ENCODE measurements around the gene CRTC1. TPM values are rescaled to one million over a fixed set of nuclear protein-coding genes. Genes with fewer than 3 reads are reported as not detected.

The CRTC1 gene
- total and polyA plus RNA-seq, 4 donors: 1.5 to 3.5 (median 1.9) TPM

DNA sequence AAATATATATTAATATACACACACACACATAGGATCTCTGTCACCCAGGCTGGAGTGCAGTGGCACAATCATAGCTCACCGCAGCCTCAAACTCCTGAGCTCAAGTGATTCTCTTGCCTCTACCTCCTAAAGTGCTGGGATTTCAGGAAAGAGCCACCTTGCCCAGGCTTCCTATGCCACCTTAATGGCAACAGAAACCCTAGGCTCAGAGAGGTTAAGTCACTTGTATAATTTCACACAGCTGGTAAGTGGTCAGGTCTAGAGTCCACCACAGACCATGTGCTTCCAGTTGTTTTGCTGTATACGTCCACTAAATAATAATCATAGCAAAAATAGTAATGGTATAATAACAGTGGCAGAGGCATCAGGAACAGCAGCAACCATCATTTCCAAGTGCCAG, 147.0 kb downstream of the CRTC1 start:
- H3K4me1 ChIP-seq (ENCODE audit: control insufficient read depth in 4 of 4, insufficient read depth in 4 of 4, low read length in 3 of 4): peaks cover 12 to 32% (median 19%) of the 10 kb centered on the region in 4 donors
- H3K9me3 ChIP-seq (ENCODE audit: control insufficient read depth in 4 of 4, low read length in 3 of 4): no peaks in the 10 kb centered on the region
- no peak overlapping the region for H3K4me3 ChIP-seq (ENCODE audit: low read depth in 1 of 3, low read length in 3 of 3)
- H3K9ac ChIP-seq (ENCODE audit: low read depth in 1 of 2, low read length in 2 of 2): no peak overlapping the region
- no peak for DNase-seq (ENCODE audit: low spot score)
- no peak overlapping the region for H3K27ac ChIP-seq (ENCODE audit: low read depth in 1 of 2, low read length in 2 of 2)
- no peak for TF ChIP-seq ZBTB33 (IDR thresholded peaks at IDR 0.05)
- TF ChIP-seq, protein P1, sequence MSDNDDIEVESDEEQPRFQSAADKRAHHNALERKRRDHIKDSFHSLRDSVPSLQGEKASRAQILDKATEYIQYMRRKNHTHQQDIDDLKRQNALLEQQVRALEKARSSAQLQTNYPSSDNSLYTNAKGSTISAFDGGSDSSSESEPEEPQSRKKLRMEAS (IDR thresholded peaks at IDR 0.05): no peak
- TF ChIP-seq YY1 (IDR thresholded peaks at IDR 0.05): no peak
- TF ChIP-seq RAD21 (IDR thresholded peaks at IDR 0.05): no peak
- no peak for TF ChIP-seq HNF4G (IDR thresholded peaks at IDR 0.05)
- TF ChIP-seq FOXA1 (IDR thresholded peaks at IDR 0.05): no peak
- TF ChIP-seq FOXA2 (IDR thresholded peaks at IDR 0.05): no peak
- TF ChIP-seq EGR1 (IDR thresholded peaks at IDR 0.05; ENCODE audit: low read depth in 2 of 2): no peak
- TF ChIP-seq, protein P2, sequence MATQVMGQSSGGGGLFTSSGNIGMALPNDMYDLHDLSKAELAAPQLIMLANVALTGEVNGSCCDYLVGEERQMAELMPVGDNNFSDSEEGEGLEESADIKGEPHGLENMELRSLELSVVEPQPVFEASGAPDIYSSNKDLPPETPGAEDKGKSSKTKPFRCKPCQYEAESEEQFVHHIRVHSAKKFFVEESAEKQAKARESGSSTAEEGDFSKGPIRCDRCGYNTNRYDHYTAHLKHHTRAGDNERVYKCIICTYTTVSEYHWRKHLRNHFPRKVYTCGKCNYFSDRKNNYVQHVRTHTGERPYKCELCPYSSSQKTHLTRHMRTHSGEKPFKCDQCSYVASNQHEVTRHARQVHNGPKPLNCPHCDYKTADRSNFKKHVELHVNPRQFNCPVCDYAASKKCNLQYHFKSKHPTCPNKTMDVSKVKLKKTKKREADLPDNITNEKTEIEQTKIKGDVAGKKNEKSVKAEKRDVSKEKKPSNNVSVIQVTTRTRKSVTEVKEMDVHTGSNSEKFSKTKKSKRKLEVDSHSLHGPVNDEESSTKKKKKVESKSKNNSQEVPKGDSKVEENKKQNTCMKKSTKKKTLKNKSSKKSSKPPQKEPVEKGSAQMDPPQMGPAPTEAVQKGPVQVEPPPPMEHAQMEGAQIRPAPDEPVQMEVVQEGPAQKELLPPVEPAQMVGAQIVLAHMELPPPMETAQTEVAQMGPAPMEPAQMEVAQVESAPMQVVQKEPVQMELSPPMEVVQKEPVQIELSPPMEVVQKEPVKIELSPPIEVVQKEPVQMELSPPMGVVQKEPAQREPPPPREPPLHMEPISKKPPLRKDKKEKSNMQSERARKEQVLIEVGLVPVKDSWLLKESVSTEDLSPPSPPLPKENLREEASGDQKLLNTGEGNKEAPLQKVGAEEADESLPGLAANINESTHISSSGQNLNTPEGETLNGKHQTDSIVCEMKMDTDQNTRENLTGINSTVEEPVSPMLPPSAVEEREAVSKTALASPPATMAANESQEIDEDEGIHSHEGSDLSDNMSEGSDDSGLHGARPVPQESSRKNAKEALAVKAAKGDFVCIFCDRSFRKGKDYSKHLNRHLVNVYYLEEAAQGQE (IDR thresholded peaks at IDR 0.05): no peak
- no peak for TF ChIP-seq HNF4A (conservative IDR thresholded peaks at IDR 0.05)
- TF ChIP-seq GABPA (IDR thresholded peaks at IDR 0.05 in 1 of 2, conservative IDR thresholded peaks at IDR 0.05 in 1 of 2): no peak
- no peak for TF ChIP-seq NR2F2 (IDR thresholded peaks at IDR 0.05)
- TF ChIP-seq JUND (IDR thresholded peaks at IDR 0.05): no peak
- no peak for TF ChIP-seq ATF3 (IDR thresholded peaks at IDR 0.05)
- WGBS: 90% methylated on average over 2 of the region's 2 CpGs
- H3K36me3 ChIP-seq (ENCODE audit: control insufficient read depth in 4 of 4, insufficient read depth in 3 of 4, low read depth in 1 of 4, low read length in 3 of 4): no peaks in the 10 kb centered on the region
- no peaks in the 10 kb centered on the region for H3K27me3 ChIP-seq (ENCODE audit: control insufficient read depth in 4 of 4, insufficient read depth in 4 of 4, low read length in 3 of 4)

DNA sequence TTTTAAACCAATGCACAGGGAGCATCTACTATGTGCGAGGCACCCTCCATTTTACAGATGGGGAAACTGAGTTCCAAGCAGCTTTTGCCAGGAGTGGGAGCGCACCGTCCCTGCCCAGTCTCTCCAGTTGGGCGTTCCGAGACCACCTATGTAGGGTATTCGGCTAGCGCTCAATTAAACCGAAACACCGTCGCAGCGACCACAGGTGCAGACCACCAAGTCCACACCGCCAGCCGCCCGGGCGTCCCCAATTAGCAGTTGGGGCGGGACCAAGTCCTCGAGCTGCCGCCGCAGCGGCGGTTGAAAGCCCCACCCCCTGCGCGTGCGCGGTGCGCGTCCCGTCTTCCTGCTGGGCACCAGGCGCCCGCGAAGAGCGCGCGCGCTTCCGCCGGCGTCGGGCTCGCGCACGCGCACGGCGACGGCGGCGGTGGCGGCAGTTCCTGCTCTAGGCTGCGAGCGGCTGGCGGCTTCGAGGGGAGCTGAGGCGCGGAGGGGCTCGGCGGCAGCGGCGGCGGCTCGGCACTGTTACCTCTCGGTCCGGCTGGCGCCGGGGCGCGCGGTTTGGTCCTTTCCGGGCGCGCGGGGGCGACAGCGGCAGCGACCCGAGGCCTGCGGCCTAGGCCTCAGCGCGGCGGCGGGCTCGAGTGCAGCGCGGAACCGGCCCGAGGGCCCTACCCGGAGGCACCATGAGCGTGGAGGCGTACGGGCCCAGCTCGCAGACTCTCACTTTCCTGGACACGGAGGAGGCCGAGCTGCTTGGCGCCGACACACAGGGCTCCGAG, 148.2 kb downstream of the CRTC1 start, which contains the start of gene UPF1:
UPF1 (plus strand) TSS at position 436 of the 782 bp plus-strand sequence; CDS start at position 687, 251 bp downstream.
- Histone ChIP-seq H3K36me3 (ENCODE audit: control insufficient read depth in 4 of 4, insufficient read depth in 3 of 4, low read depth in 1 of 4, low read length in 3 of 4) (no peaks in the 10 kb centered on the region), H3K4me1 (ENCODE audit: control insufficient read depth in 4 of 4, insufficient read depth in 4 of 4, low read length in 3 of 4) (peaks cover 12 to 38% (median 26%) of the 10 kb centered on the region in 4 donors)
- TF ChIP-seq RAD21 (IDR thresholded peaks at IDR 0.05) (no peak), YY1 (IDR thresholded peaks at IDR 0.05) (no peak), NR2F2 (IDR thresholded peaks at IDR 0.05) (no peak), HNF4G (IDR thresholded peaks at IDR 0.05) (no peak), FOXA2 (IDR thresholded peaks at IDR 0.05) (no peak), RXRA (IDR thresholded peaks at IDR 0.05) (no peak), TAF1 (conservative IDR thresholded peaks at IDR 0.05) (no peak), EGR1 (IDR thresholded peaks at IDR 0.05; ENCODE audit: low read depth in 2 of 2) (no peak), ZBTB33 (IDR thresholded peaks at IDR 0.05) (no peak), ATF3 (IDR thresholded peaks at IDR 0.05) (no peak), SP1 (IDR thresholded peaks at IDR 0.05) (no peak)
- TF ChIP-seq, protein P1 (IDR thresholded peaks at IDR 0.05): no peak
- TF ChIP-seq, protein P2 (IDR thresholded peaks at IDR 0.05): no peak

More for the DNA sequence above, 148.2 kb downstream of the CRTC1 start, which contains the start of gene UPF1:
- Histone ChIP-seq H3K27me3 (ENCODE audit: control insufficient read depth in 4 of 4, insufficient read depth in 4 of 4, low read length in 3 of 4) (no peaks in the 10 kb centered on the region), H3K9me3 (ENCODE audit: control insufficient read depth in 4 of 4, low read length in 3 of 4) (no peaks in the 10 kb centered on the region), H3K27ac (ENCODE audit: low read depth in 1 of 2, low read length in 2 of 2) (peak within 1 kb of the TSS; percentile 84 to 90), H3K4me3 (ENCODE audit: low read depth in 1 of 3, low read length in 3 of 3) (peak within 1 kb of the TSS; percentile 91 to 97 (median 91)), H3K9ac (ENCODE audit: low read depth in 1 of 2, low read length in 2 of 2) (peak within 1 kb of the TSS; percentile 63 to 97)
- DNase-seq (ENCODE audit: low spot score): peak; percentile 97
- under 1% methylated on average over 96 of the region's 96 CpGs for WGBS

Data from liver (tissue), 9 donors.